ENCODE data around the gene SIL1. TPM values are rescaled to one million over a fixed set of nuclear protein-coding genes. Genes with fewer than 3 reads are reported as not detected.

The SIL1 gene
- total and polyA plus RNA-seq, 2 experiments from 2014 or later: 78.8 to 89.8 TPM

- Histone ChIP-seq H3K27ac (no peak overlapping the region), H2AFZ (no peak overlapping the region), H3K4me3 (no peak overlapping the region), H3K27me3 (replicated peaks; ENCODE audit: insufficient read depth) (no peaks in the 10 kb centered on the region), H3K9ac (no peak overlapping the region), H3K9me2 (ENCODE audit: insufficient read depth) (no peaks in the 10 kb centered on the region), H3K79me2 (ENCODE audit: insufficient read depth) (peaks cover 16% of the 10 kb centered on the region), H4K20me1 (ENCODE audit: insufficient read depth) (no peaks in the 10 kb centered on the region), H3F3A (ENCODE audit: insufficient read depth) (no peaks in the 10 kb centered on the region), H3K4me1 (ENCODE audit: insufficient read depth) (peaks cover 10% of the 10 kb centered on the region), H3K4me2 (ENCODE audit: unreplicated experiment) (no peak overlapping the region), H3K9me3 (ENCODE audit: low read depth) (no peaks in the 10 kb centered on the region), H3K36me3 (ENCODE audit: low read depth) (peaks cover 12% of the 10 kb centered on the region; the same call in 1 of the 2 replicates)
- 76 to 82% methylated on average over 3 of the region's 3 CpGs for WGBS, 2 experiments (ENCODE audit: low coverage in 1 of 2, low lambda C conversion rate in 2 of 2, missing lambda C conversion rate in 2 of 2)
- no peak for DNase-seq
- TF ChIP-seq EZH2 (IDR thresholded peaks at IDR 0.05; ENCODE audit: insufficient read depth, poor library complexity, severe bottlenecking) (no peak), EZH2phosphoT487 (IDR thresholded peaks at IDR 0.05; ENCODE audit: insufficient read depth, low read depth) (no peak)
- in situ Hi-C loops (cut with MboI): no loop called here
Observed at GRCh38 chr5:139126711-139127111, 71.5 kb downstream of the SIL1 start.

GRCh38 chr5:139125991-139126390 is 72.2 kb downstream of the SIL1 start:
- Histone ChIP-seq H3K36me3 (ENCODE audit: low read depth) (peaks cover 12% of the 10 kb centered on the region; the same call in 1 of the 2 replicates), H3K27ac (no peak overlapping the region), H3F3A (ENCODE audit: insufficient read depth) (no peaks in the 10 kb centered on the region), H3K4me1 (ENCODE audit: insufficient read depth) (peaks cover 3% of the 10 kb centered on the region), H3K79me2 (ENCODE audit: insufficient read depth) (peaks cover 16% of the 10 kb centered on the region; the same call in 1 of the 2 replicates), H3K4me3 (no peak overlapping the region), H3K9ac (no peak overlapping the region), H4K20me1 (ENCODE audit: insufficient read depth) (no peaks in the 10 kb centered on the region), H2AFZ (no peak overlapping the region), H3K27me3 (replicated peaks; ENCODE audit: insufficient read depth) (no peaks in the 10 kb centered on the region), H3K9me3 (ENCODE audit: low read depth) (no peaks in the 10 kb centered on the region), H3K4me2 (ENCODE audit: unreplicated experiment) (no peak overlapping the region), H3K9me2 (ENCODE audit: insufficient read depth) (no peaks in the 10 kb centered on the region)
- no peak for DNase-seq
- in situ Hi-C loops (cut with MboI): no loop called here
- 17 to 30% methylated on average over 1 of the region's 1 CpG for WGBS, 2 experiments (ENCODE audit: low coverage in 1 of 2, low lambda C conversion rate in 2 of 2, missing lambda C conversion rate in 2 of 2)
- no peak for TF ChIP-seq EZH2 (IDR thresholded peaks at IDR 0.05; ENCODE audit: insufficient read depth, poor library complexity, severe bottlenecking)
- no peak for TF ChIP-seq EZH2phosphoT487 (IDR thresholded peaks at IDR 0.05; ENCODE audit: insufficient read depth, low read depth)

- no peaks in the 10 kb centered on the region for H3K9me3 ChIP-seq (ENCODE audit: low read depth)
- 79 to 80% methylated on average over 8 of the region's 8 CpGs for WGBS, 2 experiments (ENCODE audit: low coverage in 1 of 2, low lambda C conversion rate in 2 of 2, missing lambda C conversion rate in 2 of 2)
- H3K4me1 ChIP-seq (ENCODE audit: insufficient read depth): no peaks in the 10 kb centered on the region
- TF ChIP-seq EZH2phosphoT487 (IDR thresholded peaks at IDR 0.05; ENCODE audit: insufficient read depth, low read depth) (no peak), EZH2 (IDR thresholded peaks at IDR 0.05; ENCODE audit: insufficient read depth, poor library complexity, severe bottlenecking) (no peak)
- DNase-seq: no peak
- no peaks in the 10 kb centered on the region for H4K20me1 ChIP-seq (ENCODE audit: insufficient read depth)
- no peak overlapping the region for H3K9ac ChIP-seq
- no peaks in the 10 kb centered on the region for H3K27me3 ChIP-seq (replicated peaks; ENCODE audit: insufficient read depth)
- no peak overlapping the region for H3K4me2 ChIP-seq (ENCODE audit: unreplicated experiment)
- in situ Hi-C loops (cut with MboI): no loop called here
- no peak overlapping the region for H3K27ac ChIP-seq
- H3F3A ChIP-seq (ENCODE audit: insufficient read depth): no peaks in the 10 kb centered on the region
- H3K9me2 ChIP-seq (ENCODE audit: insufficient read depth): no peaks in the 10 kb centered on the region
- no peak overlapping the region for H3K4me3 ChIP-seq
- H3K36me3 ChIP-seq (ENCODE audit: low read depth): peaks cover 12% of the 10 kb centered on the region; the same call in 1 of the 2 replicates
- H3K79me2 ChIP-seq (ENCODE audit: insufficient read depth): peaks cover 10% of the 10 kb centered on the region; the same call in 1 of the 2 replicates
- no peak overlapping the region for H2AFZ ChIP-seq
Observed at GRCh38 chr5:139124774-139125520, 73.2 kb downstream of the SIL1 start.

DNA sequence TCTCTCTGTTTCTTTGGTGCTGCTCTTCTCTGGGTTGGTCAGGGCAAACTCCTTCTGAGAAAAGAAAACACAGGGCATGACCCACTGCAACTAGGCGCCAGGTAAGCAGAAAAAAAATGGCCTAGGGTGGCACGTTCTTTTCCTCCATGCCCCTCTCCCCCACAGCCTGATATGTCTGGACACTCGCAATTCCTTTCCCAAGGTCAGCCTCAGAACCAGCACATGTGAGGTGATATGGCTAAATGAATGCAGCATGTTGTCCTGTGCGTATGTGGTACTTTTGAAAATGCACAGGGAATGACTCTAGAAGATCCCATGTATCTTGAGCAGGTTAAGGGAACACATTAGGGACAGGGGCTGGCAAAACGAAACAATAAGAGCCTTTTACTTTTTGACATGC is 77.0 kb downstream of the SIL1 start:
- WGBS, 2 experiments (ENCODE audit: low coverage in 1 of 2, low lambda C conversion rate in 2 of 2, missing lambda C conversion rate in 2 of 2): 86 to 87% methylated on average over 5 of the region's 5 CpGs
- peaks cover 12% of the 10 kb centered on the region; the same call in 1 of the 2 replicates for H3K36me3 ChIP-seq (ENCODE audit: low read depth)
- no peak overlapping the region for H3K4me2 ChIP-seq (ENCODE audit: unreplicated experiment)
- no peaks in the 10 kb centered on the region for H3K79me2 ChIP-seq (ENCODE audit: insufficient read depth)
- no peak overlapping the region for H3K27ac ChIP-seq
- no peaks in the 10 kb centered on the region for H3F3A ChIP-seq (ENCODE audit: insufficient read depth)
- TF ChIP-seq EZH2 (IDR thresholded peaks at IDR 0.05; ENCODE audit: insufficient read depth, poor library complexity, severe bottlenecking) (no peak), EZH2phosphoT487 (IDR thresholded peaks at IDR 0.05; ENCODE audit: insufficient read depth, low read depth) (no peak)
- no peaks in the 10 kb centered on the region for H3K4me1 ChIP-seq (ENCODE audit: insufficient read depth)
- H3K9me3 ChIP-seq (ENCODE audit: low read depth): no peaks in the 10 kb centered on the region
- no peak overlapping the region for H3K9ac ChIP-seq
- in situ Hi-C loops (cut with MboI): no loop called here
- H3K27me3 ChIP-seq (replicated peaks; ENCODE audit: insufficient read depth): no peaks in the 10 kb centered on the region
- H3K9me2 ChIP-seq (ENCODE audit: insufficient read depth): no peaks in the 10 kb centered on the region
- no peak overlapping the region for H3K4me3 ChIP-seq
- no peak overlapping the region for H2AFZ ChIP-seq
- no peaks in the 10 kb centered on the region for H4K20me1 ChIP-seq (ENCODE audit: insufficient read depth)
- DNase-seq: no peak
